MCF 10A (cell line): ENCODE data around the gene PLEKHS1. TPM values are rescaled to one million over a fixed set of nuclear protein-coding genes. Genes with fewer than 3 reads are reported as not detected.
"Not testable (repeated sequence)": the region's sequence is repeated elsewhere in the genome, so short reads cannot be mapped to it uniquely, and the experiment has no call there.

Experiments
- BruUV-seq: library from RNA; stranded (reverse); fragments of 400-500 nt; replicated peaks from 2 replicates; lab custom pipeline; 2021; lab: Mats Ljungman, UMichigan
- CTCF ChIA-PET: fragments of 300-600 bp; sonication (Branson Sonifier 250); formaldehyde crosslinking; extraction: SDS; loops from one replicate; lab custom pipeline; 2021; ENCODE audit warnings: antibody characterized with exemption, inconsistent platforms; lab: Yijun Ruan, JAX
- POLR2A ChIA-PET: fragments of 300-600, 350-650 bp; sonication (Branson Sonifier 250); formaldehyde crosslinking; extraction: SDS; loops from one replicate; lab custom pipeline; 2020; ENCODE audit warnings: antibody characterized with exemption, inconsistent platforms; lab: Yijun Ruan, JAX
- DNase-seq: peaks from one replicate; pipeline ENCODE4 v3.0.0-alpha.2; 2018; ENCODE audit not compliant: unreplicated experiment
- H3K27ac Mint-ChIP-seq: one replicate; pipeline ENCODE4 v1.8.0; 2022; ENCODE audit warnings: mild to moderate bottlenecking, low read depth, mixed read lengths; ENCODE audit not compliant: unreplicated experiment
- H3K27me3 Mint-ChIP-seq: one replicate; pipeline ENCODE4 v1.8.0; 2022; ENCODE audit warnings: mixed read lengths; ENCODE audit not compliant: insufficient read depth, unreplicated experiment
- H3K36me3 Mint-ChIP-seq: one replicate; pipeline ENCODE4 v1.8.0; 2022; ENCODE audit warnings: mild to moderate bottlenecking, moderate library complexity, mixed read lengths; ENCODE audit not compliant: insufficient read depth, unreplicated experiment
- H3K4me1 Mint-ChIP-seq: one replicate; pipeline ENCODE4 v1.8.0; 2022; ENCODE audit warnings: mixed read lengths; ENCODE audit not compliant: insufficient read depth, unreplicated experiment
- H3K4me3 Mint-ChIP-seq: one replicate; pipeline ENCODE4 v1.8.0; 2022; ENCODE audit warnings: mild to moderate bottlenecking, moderate library complexity, mixed read lengths; ENCODE audit not compliant: unreplicated experiment
- H3K9me3 Mint-ChIP-seq: one replicate; pipeline ENCODE4 v1.8.0; 2022; ENCODE audit warnings: mixed read lengths; ENCODE audit not compliant: unreplicated experiment
- intact Hi-C: fragments of 100-400 bp; cut with micrococcal nuclease; formaldehyde crosslinking; loops from 2 replicates; pipeline ENCODE4 v1.14.1; 2022
- total RNA-seq: library from RNA; stranded (reverse); gene quantifications from 2 replicates; pipeline ENCODE4 v1.2.3, GENCODE V29; 2022
- TF ChIP-seq, protein P1 (sequence below): fragments of 200-600 bp; IDR thresholded peaks from one replicate; pipeline ENCODE4 v1.8.0; 2022; ENCODE audit warnings: antibody characterized with exemption, mild to moderate bottlenecking; ENCODE audit not compliant: unreplicated experiment

PLEKHS1 gene
- total RNA-seq, 1 experiment from 2014 or later: not detected

DNA sequence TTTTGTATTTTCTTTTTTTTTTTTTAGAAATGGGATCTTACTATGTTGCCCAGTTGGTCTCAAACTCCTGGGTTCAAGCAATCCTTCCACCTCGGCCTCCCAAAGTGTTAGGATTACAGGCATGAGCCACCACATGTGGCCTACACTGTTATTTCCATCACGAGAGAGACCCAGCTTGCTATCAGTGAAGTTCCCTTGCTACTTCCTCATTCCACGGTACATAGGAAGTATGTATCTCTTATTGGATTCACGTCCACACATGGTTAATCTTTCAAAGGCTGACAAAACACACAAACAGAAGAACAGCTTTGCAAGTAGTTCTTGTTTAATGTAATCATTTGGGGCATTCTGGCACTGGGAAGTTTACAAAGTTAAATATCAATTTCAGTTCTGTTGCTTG is 51.5 kb downstream of the PLEKHS1 start:
- H3K27me3 Mint-ChIP-seq: peaks cover 18% of the 10 kb centered on the region
- H3K9me3 Mint-ChIP-seq: no peaks in the 10 kb centered on the region
- POLR2A ChIA-PET: interaction anchor here (0.7 kb wide), 1 partner anchor 63 kb away, joined by 3 read pairs; no protein-coding TSS in a partner anchor
- TF ChIP-seq, protein P1, sequence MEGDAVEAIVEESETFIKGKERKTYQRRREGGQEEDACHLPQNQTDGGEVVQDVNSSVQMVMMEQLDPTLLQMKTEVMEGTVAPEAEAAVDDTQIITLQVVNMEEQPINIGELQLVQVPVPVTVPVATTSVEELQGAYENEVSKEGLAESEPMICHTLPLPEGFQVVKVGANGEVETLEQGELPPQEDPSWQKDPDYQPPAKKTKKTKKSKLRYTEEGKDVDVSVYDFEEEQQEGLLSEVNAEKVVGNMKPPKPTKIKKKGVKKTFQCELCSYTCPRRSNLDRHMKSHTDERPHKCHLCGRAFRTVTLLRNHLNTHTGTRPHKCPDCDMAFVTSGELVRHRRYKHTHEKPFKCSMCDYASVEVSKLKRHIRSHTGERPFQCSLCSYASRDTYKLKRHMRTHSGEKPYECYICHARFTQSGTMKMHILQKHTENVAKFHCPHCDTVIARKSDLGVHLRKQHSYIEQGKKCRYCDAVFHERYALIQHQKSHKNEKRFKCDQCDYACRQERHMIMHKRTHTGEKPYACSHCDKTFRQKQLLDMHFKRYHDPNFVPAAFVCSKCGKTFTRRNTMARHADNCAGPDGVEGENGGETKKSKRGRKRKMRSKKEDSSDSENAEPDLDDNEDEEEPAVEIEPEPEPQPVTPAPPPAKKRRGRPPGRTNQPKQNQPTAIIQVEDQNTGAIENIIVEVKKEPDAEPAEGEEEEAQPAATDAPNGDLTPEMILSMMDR: no peak
- peaks cover 8% of the 10 kb centered on the region for H3K36me3 Mint-ChIP-seq
- intact Hi-C loops: no loop called here
- no peak overlapping the region for H3K27ac Mint-ChIP-seq
- H3K4me1 Mint-ChIP-seq: no peaks in the 10 kb centered on the region
- H3K4me3 Mint-ChIP-seq: no peak overlapping the region
- CTCF ChIA-PET: interaction anchor here (0.7 to 9.8 kb wide), 4 partner anchors 85 to 310 kb away, joined by 3 to 149 read pairs (median 4); no protein-coding TSS in a partner anchor
- BruUV-seq: no TSS peak
- no peak for DNase-seq

DNA sequence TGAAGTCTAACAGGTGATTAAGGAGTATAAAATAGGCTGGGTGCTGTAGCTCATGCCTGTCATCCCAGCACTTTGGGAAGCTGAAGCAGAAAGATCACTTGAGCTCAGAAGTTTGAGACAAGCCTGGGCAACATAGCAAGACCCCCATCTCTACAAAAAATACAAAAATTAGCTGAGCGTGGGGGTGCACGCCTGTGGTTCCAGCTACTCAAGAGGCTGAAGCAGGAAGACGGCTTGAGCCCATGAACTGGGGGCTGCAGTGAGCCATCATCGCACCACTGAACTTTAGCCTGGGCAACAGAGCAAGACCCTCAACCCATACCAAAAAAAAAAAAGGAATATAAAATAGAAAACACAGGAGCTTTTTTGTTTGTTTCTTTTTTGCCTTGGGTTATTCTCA is 55.0 kb downstream of the PLEKHS1 start:
- TF ChIP-seq, protein P1: no peak
- H3K4me3 Mint-ChIP-seq: no peak overlapping the region
- peaks cover 5% of the 10 kb centered on the region for H3K36me3 Mint-ChIP-seq
- ChIA-PET POLR2A (interaction anchor here (0.6 to 0.7 kb wide), 2 partner anchors 255 to 313 kb away, joined by 3 read pairs; no protein-coding TSS in a partner anchor), CTCF (interaction anchor here (0.6 to 9.8 kb wide), 3 partner anchors 262 to 384 kb away, joined by 3 to 149 read pairs (median 4); no protein-coding TSS in a partner anchor)
- H3K4me1 Mint-ChIP-seq: no peaks in the 10 kb centered on the region
- intact Hi-C loops: no loop called here
- H3K27ac Mint-ChIP-seq: no peak overlapping the region
- no peaks in the 10 kb centered on the region for H3K9me3 Mint-ChIP-seq
- H3K27me3 Mint-ChIP-seq: peaks cover 40% of the 10 kb centered on the region
- no TSS peak for BruUV-seq
- no peak for DNase-seq

DNA sequence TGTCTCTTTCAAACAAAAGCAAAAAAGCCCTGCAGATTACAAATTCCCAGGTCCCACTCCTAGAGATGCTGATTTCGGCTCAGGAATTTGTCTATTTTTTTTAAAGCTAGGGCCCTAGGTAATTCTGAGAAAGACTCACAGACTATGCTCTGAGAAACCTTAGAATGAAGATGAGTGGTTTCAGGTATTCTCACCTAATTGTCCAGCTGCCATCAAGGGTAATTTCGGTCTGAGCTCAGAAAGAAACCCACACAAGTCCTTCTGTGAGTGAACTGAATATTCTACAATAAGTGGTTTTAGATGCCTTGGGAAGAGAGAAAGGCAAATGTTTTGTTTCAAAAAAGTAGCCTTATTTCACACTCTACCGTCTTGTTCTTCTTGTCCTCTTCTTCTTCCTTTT is 56.7 kb downstream of the PLEKHS1 start:
- H3K27ac Mint-ChIP-seq: no peak overlapping the region
- no peak for DNase-seq

DNA sequence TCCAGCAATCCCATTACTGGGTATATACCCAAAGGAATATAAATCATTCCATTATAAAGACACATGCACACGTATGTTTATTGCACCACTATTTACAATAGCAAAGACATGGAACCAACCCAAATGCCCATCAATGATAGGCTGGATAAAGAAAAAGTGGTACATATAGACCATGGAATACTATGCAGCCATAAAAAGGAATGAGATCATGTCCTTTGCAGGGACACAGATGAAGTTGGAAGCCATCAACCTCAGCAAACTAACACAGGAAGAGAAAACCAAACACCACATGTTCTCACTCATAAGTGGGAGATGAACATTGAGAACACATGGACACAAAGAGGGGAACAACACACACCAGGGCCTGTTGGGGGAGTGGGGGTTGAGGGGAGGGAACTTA is 63.2 kb downstream of the PLEKHS1 start:
- H3K36me3 Mint-ChIP-seq, DNase-seq, H3K9me3 Mint-ChIP-seq, H3K4me3 Mint-ChIP-seq, BruUV-seq, H3K27ac Mint-ChIP-seq, H3K4me1 Mint-ChIP-seq, POLR2A ChIA-PET, intact Hi-C loops: not testable (repeated sequence)
- CTCF ChIA-PET: interaction anchor here (0.8 kb wide), 1 partner anchor 306 kb away, joined by 3 read pairs; no protein-coding TSS in a partner anchor
- H3K27me3 Mint-ChIP-seq: peaks cover 26% of the 10 kb centered on the region

More for the DNA sequence above, 56.7 kb downstream of the PLEKHS1 start:
- H3K4me1 Mint-ChIP-seq: no peaks in the 10 kb centered on the region
- ChIA-PET CTCF (interaction anchor here (0.6 to 2.2 kb wide), 5 partner anchors 10 to 295 kb away, joined by 3 to 7 read pairs (median 4); no protein-coding TSS in a partner anchor), POLR2A (no interaction called here)
- H3K9me3 Mint-ChIP-seq: peaks cover 7% of the 10 kb centered on the region
- BruUV-seq: no TSS peak
- TF ChIP-seq, protein P1: no peak
- peaks cover 7% of the 10 kb centered on the region for H3K36me3 Mint-ChIP-seq
- intact Hi-C loops: no loop called here
- no peak overlapping the region for H3K4me3 Mint-ChIP-seq
- peaks cover 56% of the 10 kb centered on the region for H3K27me3 Mint-ChIP-seq
